Stimulated activated CD8-positive, alpha-beta memory T cell treated with anti-CD3 and anti-CD28 coated beads, Interleukin-12 subunit alpha, Interleukin-12 subunit beta, amount 100 ng/mL, for 4 hours (primary cell): ENCODE measurements around the gene CEP131.
A peak's percentile ranks its signal among the peaks of the same experiment; 100 is the strongest.
"Not testable (repeated sequence)": the region's sequence is repeated elsewhere in the genome, so short reads cannot be mapped to it uniquely, and the experiment has no call there.

Source experiments
- DNase-seq: peaks from one replicate; pipeline ENCODE4 v3.0.0-alpha.2; 2020; ENCODE audit warnings: low read depth

CEP131 gene

DNA sequence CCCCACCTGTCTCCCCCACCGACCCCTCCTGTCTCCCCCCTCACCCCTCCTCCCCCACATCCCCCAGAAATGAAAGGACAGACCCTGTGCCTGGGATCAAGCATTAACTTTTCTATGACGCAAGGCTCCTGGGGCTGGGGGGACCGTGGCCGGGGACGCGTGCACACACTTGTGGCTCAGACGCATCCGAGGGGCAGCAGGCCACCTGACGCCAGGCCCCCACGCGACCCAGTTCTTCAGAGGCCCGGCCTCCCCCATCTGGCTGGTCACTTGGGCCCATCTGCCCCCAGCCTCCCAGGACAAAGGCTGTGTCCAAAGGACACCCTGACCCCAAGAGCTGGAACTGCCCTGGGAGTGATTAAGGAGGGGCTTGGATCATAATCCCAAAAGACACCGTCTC, 71.5 kb downstream of the CEP131 start:
- DNase-seq = no peak

DNA sequence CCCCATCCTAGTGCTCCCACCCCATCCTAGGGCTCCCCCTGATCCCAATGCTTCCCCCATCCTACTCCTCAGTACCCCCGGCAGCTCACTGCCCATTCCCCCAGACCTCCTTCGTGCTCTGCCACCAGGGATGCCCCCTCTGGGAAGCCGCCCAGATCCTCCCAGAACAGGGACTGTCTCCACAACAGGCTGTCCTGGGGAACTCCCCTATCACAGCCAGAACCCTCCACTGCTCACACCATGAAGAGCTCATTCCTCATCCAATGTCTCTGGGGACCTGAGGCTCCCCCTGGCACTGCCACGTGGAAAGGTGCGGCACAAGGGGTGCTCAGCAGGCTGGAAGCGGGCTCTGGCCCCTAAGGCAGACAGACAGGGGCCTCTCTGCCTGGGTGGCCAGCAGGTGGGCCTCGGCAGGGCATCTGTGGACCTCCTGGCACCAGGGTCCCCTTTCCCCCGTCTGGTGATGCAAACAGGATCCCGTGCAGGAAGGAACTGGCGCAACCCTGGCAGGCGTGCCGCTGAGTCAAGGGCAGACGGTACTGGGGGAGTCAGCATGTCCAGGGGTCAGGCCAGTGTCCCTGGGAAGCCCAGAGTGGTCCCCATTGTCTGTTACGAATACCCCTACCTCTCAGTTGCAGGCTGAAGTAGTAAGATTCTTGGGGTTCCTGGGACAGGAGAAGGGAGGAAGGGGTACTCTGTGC, 72.2 kb downstream of the CEP131 start:
- no peak for DNase-seq

GRCh38 chr17:81148986-81149533, 73.7 kb downstream of the CEP131 start:
- DNase-seq = no peak

DNA sequence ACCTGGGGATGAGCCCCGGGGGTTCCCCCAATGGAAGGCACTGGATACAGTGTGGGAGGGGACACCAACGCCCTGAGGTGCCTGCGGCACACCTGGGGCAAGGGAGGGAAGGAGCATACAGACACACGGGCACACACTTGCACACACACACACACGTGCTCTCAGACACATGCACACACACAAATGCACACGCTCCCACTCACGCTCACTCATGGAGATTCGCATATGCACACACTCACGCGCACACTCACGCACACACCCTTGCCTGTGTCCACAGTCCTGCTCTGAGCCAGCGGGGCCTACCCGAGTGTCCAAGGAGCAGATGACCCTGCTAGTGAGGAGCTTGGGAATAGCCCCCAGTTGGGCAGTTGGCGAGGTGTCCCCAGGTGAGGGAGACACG, 74.2 kb downstream of the CEP131 start:
- no peak for DNase-seq

DNA sequence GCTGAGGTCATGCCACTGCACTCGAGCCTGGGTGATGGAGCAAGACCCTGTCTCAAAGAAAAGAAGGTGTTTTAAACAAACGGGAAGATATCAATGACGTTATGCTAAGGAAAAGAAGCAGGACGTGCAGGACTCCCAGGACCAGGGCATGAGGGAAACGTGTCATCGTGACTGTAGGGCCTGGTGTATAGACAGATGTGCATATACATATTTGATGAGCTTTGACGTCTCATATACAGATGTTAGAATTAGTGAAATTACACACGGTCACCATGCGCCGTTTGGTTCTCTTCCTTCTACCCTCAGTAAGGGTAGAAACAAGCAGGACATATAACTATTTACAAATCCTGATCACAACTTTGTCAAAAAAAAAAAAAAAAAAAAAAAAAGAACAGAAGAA, 75.1 kb downstream of the CEP131 start:
- DNase-seq = no peak

GRCh38 chr17:81146208-81146607, 76.6 kb downstream of the CEP131 start:
- DNase-seq = not testable (repeated sequence)

DNA sequence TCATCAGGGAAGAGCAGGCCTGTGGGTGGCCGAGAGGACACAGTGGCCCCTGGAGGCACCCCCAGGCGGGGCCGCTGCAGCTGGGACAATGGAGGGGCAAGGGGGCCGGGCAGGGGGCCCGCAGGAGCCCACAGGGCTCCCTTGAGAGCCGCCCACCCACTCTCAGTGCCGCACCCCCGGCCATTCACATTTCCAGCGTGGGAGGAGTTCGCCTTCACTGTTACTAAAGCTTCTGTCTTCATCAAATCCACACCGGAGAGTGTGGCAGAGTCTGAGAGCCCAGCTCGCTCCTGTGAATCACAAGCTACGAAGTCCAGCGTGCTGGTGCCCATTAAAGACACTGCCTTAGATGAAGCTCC, 78.4 kb downstream of the CEP131 start:
- DNase-seq = no peak

- no peak for DNase-seq
These were observed 78.9 kb downstream of the CEP131 start for GRCh38 chr17:81143717-81144422.

DNA sequence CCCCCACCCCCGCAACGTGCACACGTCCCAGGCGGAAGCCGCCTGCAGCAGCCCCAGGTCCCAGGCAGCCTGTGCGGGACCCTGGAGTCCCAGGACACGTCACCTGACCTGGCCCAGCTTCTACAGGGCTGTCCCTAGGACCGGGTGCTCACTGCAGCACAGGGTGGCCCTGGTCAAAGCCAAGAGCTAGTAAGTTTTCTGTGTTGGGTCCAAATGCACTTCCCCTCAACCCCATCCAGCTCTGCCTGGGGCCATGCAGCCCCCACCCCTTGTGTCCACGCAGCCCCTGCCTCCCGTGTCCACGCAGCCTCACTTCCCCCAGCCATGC, 79.6 kb downstream of the CEP131 start:
- no peak for DNase-seq

GRCh38 chr17:81142301-81143199, 80.2 kb downstream of the CEP131 start:
- peak; percentile 19 for DNase-seq

GRCh38 chr17:81140695-81141094, 82.1 kb downstream of the CEP131 start:
- no peak for DNase-seq

DNA sequence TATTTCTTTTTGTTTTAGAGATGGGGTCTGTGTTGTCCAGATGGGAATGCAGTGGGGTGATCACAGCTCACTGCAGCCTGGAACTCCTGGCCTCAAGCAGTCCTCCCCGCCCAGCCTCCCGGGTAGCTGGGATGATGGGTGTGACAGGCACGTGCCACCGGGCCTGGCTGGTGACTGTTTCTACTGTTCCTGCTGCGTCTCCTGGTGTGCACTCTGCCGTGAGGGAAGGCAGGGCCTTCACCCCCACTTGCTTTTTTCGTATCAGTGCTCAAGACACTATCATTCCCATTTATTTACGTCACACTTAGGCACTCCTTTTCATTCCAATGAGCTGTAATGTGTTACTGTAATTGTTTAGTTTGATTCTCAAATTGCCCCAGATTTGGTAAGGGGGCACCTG, 82.7 kb downstream of the CEP131 start:
- DNase-seq = no peak
